GM12892 (cell line): Measurements from ENCODE around the gene S100PBP.

ENCODE experiments used
- POLR2A ChIP-seq: IDR thresholded peaks from 2 replicates; pipeline ENCODE4 v1.6.1; 2011; ENCODE audit warnings: low read depth, low read length, control low read depth
- POLR2AphosphoS5 ChIP-seq: IDR thresholded peaks from 2 replicates; pipeline ENCODE4 v1.6.1; 2011; ENCODE audit warnings: low read depth, low read length, control low read depth
- TAF1 ChIP-seq: IDR thresholded peaks from 2 replicates; pipeline ENCODE4 v1.6.1; 2011; ENCODE audit warnings: low read depth, mild to moderate bottlenecking, control low read depth, low read length, borderline replicate concordance

DNA sequence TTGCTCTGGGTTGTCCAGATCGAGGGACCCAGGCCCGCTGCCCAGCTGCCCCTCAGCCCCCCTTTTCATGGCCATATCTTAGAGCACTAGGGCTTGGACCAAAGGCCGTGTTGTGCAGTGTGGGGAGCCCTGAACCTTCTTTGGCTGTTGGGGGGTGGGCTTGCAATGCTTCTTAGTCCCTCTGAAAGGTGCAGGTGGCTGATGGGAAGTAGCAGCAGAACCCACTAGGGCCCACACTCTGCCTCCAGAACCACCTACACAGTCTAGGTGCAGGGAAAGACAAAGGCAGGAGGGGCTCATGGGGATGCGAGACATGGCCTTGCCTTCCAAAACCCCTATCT, 66.5 kb downstream of the S100PBP start:
- TF ChIP-seq POLR2A (no peak), POLR2AphosphoS5 (no peak), TAF1 (no peak)
